HG02798 (cell line): ENCODE data around the gene TTLL5.
A peak's percentile ranks its signal among the peaks of the same experiment; 100 is the strongest.

ENCODE experiments used
- ATAC-seq: cut with Tn5 transposase; IDR thresholded peaks from one replicate; pipeline ENCODE4 v1.9.1; 2021; ENCODE audit warnings: mild to moderate bottlenecking; ENCODE audit not compliant: unreplicated experiment, poor library complexity

TTLL5 gene

DNA sequence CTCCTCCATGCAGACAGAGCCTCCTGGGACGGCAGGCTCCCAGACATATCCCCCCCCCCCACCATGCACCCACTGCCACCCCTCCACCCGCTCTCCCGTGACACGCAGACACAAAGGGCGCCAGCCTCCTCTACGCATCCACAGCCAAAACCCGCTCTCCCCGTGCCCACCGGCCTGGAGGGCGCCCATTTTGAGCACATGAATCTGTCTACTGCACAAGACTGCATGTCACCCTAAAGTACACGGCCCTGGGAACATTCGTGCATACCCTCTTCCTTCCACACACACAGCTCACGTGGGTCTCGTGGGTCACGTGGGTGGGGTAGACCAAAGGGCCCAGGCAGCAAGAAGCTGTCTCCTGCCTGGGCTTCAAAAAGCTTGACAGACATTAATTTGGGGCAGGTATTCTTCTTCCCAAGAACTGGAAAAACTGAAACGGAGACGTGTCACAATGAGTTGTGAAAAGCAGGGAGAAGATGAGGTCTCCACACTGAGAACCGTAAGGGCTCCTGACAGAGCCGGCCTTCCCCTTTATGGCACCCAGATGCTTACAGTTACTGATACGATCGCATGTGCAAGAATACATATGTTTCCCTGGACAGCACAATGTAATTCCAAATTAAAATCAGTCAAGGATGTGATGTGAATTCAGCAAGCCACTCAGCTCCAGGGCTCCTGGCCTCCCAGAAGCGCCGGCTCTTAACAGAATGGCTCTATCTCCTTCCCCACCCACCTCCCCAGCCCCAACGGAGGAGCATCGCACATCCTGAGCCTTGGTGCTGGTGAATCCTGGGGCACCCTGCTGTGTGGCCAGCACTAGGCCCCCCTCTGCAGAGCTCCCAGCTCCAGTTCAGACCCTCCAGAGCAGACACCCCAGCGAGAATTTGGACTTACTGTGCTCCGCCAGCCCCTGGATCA is 318.9 kb downstream of the TTLL5 start:
- no peak for ATAC-seq

DNA sequence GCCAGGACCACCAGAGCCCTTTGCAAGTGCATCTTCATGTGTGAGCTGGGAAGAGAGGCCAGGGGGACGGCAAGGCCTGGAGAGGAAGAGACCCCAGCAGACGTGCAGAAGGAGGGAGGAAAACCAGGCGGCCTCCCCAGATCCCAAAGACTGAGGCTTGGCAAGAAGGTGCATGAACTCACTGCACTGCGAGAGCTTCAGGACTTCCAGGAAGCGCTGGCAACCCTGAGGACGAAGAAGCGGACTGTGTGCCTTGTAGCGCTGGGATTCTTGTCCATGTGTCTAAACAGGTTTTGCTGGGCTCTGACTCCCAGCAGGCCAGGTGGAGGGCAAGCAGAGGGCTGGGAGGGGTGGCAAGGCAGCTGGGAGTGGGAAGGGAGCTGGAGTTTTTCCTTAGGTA is 319.8 kb downstream of the TTLL5 start:
- ATAC-seq = no peak

- ATAC-seq = peak; percentile 35
Observed at GRCh38 chr14:75981426-75982265, 320.6 kb downstream of the TTLL5 start, which contains the start of gene TGFB3. TSS of gene TGFB3 (minus strand) at chr14:75981995. CDS start at chr14:75980893, 1,102 bp downstream.

DNA sequence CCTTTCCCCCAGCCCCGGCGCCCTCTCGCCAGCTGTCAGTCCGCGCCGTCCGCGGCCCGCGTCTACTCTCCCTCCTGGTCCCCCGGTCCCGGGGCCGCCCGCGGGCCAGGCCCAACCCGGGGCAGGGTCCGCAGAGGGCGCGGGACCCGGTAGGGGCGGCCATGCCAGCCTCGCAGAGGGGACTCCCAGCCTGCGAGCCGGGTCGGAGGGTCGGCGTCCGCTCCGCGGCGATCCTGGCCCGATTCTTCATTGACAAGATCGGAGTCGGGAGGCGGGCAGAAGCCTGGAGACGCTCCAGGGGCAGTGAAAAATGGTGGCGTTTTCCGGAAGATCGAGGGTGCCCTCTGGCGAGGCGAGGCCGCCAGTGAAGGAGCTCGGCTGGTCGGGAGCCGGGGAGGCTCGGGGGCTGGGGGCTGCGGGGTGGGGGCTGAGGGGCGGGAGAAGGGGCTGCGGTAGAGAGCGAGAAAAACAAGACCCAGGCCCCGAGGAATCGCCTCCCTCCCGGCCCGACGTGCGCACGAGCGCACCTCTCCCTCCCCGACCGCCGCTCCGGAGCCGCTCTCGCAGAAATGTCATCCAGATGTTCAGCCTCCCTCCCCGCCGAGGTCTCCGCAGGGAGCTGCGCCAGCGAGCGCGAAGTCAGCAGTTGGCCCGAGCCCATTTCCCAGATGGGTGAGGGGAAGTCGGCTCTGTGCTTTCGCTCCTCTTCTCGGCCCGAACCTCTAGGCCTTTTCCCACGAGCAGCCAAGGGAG is 321.4 kb downstream of the TTLL5 start:
- peak; percentile 61 for ATAC-seq

- ATAC-seq = no peak
Observed at GRCh38 chr14:75983019-75983358, 321.9 kb downstream of the TTLL5 start.

DNA sequence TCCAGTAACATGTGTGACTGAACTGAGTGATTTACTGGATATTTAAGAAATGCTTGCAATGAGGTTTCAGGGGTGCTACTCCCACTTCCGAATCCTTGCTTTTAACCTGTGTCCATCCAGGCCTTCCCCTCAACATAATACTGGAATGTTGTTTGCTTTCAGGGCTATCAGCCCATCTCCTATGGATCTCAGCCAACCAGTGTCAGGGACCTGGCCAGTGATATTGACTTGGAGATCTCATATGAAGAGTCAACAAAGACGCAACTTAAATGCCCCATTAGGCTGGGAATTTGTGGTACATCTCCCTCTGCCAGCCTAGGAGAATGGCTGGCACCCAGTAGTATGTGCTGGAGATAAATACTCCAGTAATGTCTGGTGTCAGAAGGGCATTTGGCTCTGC is 323.6 kb downstream of the TTLL5 start:
- no peak for ATAC-seq

- ATAC-seq = peak; percentile 78
Observed at GRCh38 chr14:75985618-75986438, 324.8 kb downstream of the TTLL5 start, which contains the start of gene IFT43. TSS of gene IFT43 (plus strand) at chr14:75985763. CDS start at chr14:75985787, 24 bp downstream.

- no peak for ATAC-seq
Observed at GRCh38 chr14:75986439-75986765, 325.4 kb downstream of the TTLL5 start.

- no peak for ATAC-seq
Observed at GRCh38 chr14:75987201-75987970, 326.3 kb downstream of the TTLL5 start.

DNA sequence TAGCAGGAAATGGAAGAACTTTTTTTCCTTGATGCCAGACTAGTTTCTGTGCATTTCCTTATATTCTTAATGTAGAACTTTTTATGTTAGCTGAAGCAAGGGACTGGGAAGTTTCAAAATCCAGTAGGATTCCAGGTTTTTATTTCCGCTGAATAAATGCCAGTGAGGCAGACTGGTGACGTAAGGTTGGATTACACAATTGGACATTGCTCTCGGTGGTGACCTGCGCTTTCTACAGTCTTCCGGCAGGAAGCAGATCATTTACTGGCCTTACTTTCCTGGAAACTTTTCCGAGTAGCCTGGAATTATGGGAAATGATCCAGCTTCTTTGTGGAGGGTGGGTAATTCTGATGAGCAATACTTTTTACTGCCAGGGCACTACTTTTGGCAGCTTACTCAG is 328.1 kb downstream of the TTLL5 start:
- ATAC-seq = no peak

- no peak for ATAC-seq
Observed at GRCh38 chr14:75990297-75990696, 329.3 kb downstream of the TTLL5 start.

DNA sequence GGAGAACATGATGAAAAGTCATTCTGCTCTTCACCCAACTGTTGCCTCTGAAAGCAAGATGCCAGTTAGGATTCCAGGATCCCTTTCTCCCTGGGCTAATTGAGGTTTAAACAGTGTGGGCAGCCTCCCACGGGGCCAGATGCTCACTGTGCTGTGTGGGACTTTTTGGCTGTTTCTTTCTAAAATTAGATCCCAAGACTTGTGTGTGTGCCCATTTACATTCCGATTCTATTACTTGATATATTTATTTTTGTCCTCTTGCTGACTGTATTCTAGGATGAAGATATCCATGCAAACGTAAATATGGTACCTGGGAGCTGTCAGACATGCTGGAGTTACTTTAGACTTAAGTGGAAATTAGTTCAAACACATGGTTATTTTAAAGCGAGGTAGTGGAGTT is 330.7 kb downstream of the TTLL5 start:
- ATAC-seq = no peak

DNA sequence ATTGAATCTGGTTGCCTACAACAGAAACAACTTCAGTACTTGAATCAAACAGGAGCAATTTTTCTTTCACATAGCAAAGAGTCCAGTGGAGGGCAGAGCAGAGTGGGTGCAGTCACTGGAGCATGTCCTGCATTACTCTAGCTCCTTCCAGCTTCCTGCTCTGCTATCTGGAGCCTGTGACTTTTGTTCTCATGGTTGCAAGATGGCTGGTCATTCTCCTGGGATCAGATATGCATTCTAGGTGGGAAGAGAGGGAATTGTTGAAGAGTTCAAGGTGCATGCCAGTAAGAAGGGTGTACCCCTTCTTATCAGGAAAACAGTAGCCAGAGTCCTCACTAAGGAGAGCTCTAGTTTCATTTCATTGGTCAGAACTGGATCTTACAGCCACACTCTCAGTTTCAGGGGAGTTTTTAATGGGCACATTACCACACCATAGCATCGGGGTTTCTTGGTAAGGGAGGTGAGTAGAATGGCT is 332.6 kb downstream of the TTLL5 start:
- ATAC-seq = no peak

DNA sequence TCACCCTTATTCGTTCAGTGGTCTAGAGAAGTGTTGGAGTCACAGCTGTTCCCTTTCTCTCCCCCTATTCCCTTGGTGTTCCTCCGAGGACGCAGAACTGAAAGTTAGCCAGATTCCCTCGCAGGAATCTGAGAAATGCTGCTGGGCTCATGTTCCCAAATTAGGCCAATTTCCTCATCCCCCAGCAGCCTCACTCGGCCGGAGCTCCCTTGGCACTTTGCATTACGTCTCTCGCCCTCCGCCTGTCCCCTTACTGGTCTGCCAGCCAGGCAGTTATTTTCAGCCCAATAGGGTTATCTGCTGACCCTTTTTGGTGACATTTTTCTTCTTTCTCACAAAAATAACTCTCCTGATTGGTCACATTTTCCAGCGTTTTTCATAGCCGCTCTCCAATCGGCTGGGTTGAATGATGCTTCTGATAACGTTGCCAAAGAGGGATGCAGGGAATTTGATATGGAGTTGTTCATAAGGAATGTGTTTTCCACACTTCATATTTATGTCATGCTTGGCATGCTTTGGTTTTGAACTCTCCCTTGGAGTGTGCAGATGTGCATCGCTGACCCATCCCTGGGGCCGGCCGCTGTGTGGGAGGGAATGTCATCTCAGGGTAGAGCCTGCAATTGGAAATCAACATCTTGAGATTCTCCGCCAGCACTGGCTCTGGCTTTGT is 334.5 kb downstream of the TTLL5 start:
- ATAC-seq = no peak

DNA sequence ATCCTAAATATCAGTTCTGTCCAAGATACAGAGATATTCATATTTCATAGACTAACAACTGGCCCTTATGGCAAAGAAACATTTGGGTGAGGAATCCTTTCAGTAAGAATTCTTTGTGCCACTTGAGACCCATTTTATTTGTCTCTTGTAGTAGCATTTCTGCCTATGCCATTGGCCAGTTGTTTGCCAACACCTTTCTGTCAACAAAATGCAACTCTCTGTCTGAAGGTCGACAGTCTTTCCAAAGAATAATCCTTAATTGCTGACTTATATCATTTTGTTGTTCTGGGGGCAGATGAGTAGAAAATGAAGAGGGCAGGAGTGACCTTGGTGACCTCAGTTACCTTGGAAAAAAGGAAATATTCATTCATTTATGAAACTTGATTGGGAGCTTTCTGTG is 335.4 kb downstream of the TTLL5 start:
- ATAC-seq = no peak

DNA sequence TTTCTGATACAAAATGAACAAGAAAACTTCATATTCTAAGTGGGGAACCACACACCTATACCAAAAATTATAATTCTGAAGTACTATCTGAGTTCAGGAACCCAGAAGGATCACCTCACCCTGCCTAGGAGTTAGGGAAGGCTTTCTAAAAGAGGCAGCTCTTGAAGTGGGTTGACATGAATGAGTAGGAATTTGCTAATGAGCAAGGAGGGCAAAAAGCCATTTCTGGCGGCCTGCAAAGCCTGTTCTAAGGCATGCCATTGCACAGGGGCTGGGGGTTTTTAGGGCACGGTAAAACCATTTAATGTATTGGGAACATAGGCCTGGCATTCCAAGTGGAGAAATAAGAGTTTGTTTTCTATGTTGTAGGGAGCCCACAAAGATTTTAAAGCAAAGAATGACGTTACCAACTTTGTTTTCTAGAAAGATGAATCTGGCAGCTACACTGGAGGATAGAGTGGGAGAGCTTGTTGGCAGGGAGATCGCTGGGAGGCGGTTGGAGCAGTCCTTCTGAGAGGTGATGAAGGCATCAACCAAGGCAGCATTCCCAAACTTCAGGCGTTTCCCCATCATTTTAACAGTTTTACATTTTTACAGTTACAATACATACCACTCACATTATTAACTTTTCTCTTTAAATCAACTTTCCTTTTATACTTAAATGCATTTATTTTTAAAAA is 338.6 kb downstream of the TTLL5 start:
- no peak for ATAC-seq

- ATAC-seq = no peak
Observed at GRCh38 chr14:76002383-76002782, 341.3 kb downstream of the TTLL5 start.
